Measurements from ENCODE around the gene NHERF2.

Gene NHERF2

GRCh38 chr16:2061526-2061925 lies 34.8 kb downstream of the NHERF2 start:
- peaks cover 53% of the 10 kb centered on the region for H3K36me3 ChIP-seq (ENCODE audit: control insufficient read depth, insufficient read depth, low read length)
- DNase-seq, result no peak
- no peaks in the 10 kb centered on the region for H3K4me1 ChIP-seq (ENCODE audit: control insufficient read depth, insufficient read depth, low read length, poor library complexity, severe bottlenecking)

DNA sequence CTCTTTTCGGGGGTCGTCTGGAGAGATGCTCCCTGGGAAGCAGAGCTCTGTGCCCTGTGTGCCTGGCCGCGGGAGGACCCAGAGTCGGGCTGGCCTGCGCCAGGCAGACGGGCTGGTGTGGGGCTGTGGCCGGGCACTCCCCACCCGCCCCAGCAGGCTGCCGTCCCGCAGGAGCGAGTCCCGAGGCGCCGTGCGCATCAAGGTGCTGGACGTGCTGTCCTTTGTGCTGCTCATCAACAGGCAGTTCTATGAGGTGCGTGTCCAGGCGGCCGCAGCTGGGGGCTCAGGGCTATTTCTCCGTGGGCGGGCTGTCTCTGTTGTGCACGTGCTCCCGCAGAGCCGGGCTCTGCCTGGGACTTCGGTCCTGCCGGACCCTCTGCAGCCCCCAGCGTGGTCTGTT lies 36.1 kb downstream of the NHERF2 start:
- H3K4me1 ChIP-seq (ENCODE audit: control insufficient read depth, insufficient read depth, low read length, poor library complexity, severe bottlenecking), result no peaks in the 10 kb centered on the region
- no peak overlapping the region for H3K27ac ChIP-seq (ENCODE audit: insufficient read depth, low read length, poor library complexity, severe bottlenecking)
- H3K27me3 ChIP-seq (replicated peaks; ENCODE audit: control insufficient read depth, insufficient read depth, low read length, poor library complexity, severe bottlenecking), result no peaks in the 10 kb centered on the region
- H3K36me3 ChIP-seq (ENCODE audit: control insufficient read depth, insufficient read depth, low read length), result peaks cover 44% of the 10 kb centered on the region
- H3K9me3 ChIP-seq (ENCODE audit: control insufficient read depth, low read length), result no peaks in the 10 kb centered on the region
- H3K4me3 ChIP-seq (ENCODE audit: insufficient read depth, low read depth, low read length, poor library complexity, severe bottlenecking), result no peak overlapping the region
- no peak for DNase-seq

More at GRCh38 chr16:2061526-2061925, 34.8 kb downstream of the NHERF2 start:
- no peaks in the 10 kb centered on the region for H3K27me3 ChIP-seq (replicated peaks; ENCODE audit: control insufficient read depth, insufficient read depth, low read length, poor library complexity, severe bottlenecking)
- no peaks in the 10 kb centered on the region for H3K9me3 ChIP-seq (ENCODE audit: control insufficient read depth, low read length)
- no peak overlapping the region for H3K4me3 ChIP-seq (ENCODE audit: insufficient read depth, low read depth, low read length, poor library complexity, severe bottlenecking)
- H3K27ac ChIP-seq (ENCODE audit: insufficient read depth, low read length, poor library complexity, severe bottlenecking), result no peak overlapping the region

- H3K36me3 ChIP-seq (ENCODE audit: control insufficient read depth, insufficient read depth, low read length), result peaks cover 37% of the 10 kb centered on the region
- H3K9me3 ChIP-seq (ENCODE audit: control insufficient read depth, low read length), result no peaks in the 10 kb centered on the region
- H3K27ac ChIP-seq (ENCODE audit: insufficient read depth, low read length, poor library complexity, severe bottlenecking), result no peak overlapping the region
- no peaks in the 10 kb centered on the region for H3K4me1 ChIP-seq (ENCODE audit: control insufficient read depth, insufficient read depth, low read length, poor library complexity, severe bottlenecking)
- no peaks in the 10 kb centered on the region for H3K27me3 ChIP-seq (replicated peaks; ENCODE audit: control insufficient read depth, insufficient read depth, low read length, poor library complexity, severe bottlenecking)
- no peak for DNase-seq
- no peak overlapping the region for H3K4me3 ChIP-seq (ENCODE audit: insufficient read depth, low read depth, low read length, poor library complexity, severe bottlenecking)
Observed at GRCh38 chr16:2063861-2064260, 37.2 kb downstream of the NHERF2 start.

DNA sequence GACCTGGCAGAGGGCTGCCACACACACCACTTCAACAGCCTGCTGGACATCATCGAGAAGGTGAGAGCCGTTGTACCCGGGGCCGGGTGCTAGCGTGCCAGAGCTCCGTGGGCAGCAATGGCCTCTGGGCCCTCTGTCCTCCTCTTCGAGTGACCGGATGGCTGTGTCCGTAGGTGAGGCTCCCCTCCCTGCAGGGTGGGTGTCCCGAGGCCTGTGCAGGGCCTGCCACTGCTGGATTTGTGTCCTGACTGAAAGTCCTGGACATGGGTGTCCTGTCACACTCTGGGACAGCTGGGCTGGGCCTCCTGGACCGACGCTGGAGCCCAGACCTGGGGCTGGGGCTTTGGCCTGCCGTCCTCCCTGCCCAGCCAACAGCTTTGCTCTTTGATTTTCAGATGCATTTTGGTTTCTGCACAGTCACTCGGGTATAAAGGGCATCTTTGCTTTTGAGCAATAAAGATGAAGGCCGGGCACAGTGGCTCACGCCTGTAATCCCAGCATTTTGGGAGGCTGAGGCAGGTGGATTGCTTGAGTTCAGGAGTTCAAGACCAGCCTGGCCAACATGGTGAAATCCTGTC lies 37.8 kb downstream of the NHERF2 start:
- no peaks in the 10 kb centered on the region for H3K9me3 ChIP-seq (ENCODE audit: control insufficient read depth, low read length)
- peaks cover 39% of the 10 kb centered on the region for H3K36me3 ChIP-seq (ENCODE audit: control insufficient read depth, insufficient read depth, low read length)
- no peaks in the 10 kb centered on the region for H3K27me3 ChIP-seq (replicated peaks; ENCODE audit: control insufficient read depth, insufficient read depth, low read length, poor library complexity, severe bottlenecking)
- H3K27ac ChIP-seq (ENCODE audit: insufficient read depth, low read length, poor library complexity, severe bottlenecking), result no peak overlapping the region
- no peak overlapping the region for H3K4me3 ChIP-seq (ENCODE audit: insufficient read depth, low read depth, low read length, poor library complexity, severe bottlenecking)
- no peaks in the 10 kb centered on the region for H3K4me1 ChIP-seq (ENCODE audit: control insufficient read depth, insufficient read depth, low read length, poor library complexity, severe bottlenecking)
- DNase-seq, result no peak

DNA sequence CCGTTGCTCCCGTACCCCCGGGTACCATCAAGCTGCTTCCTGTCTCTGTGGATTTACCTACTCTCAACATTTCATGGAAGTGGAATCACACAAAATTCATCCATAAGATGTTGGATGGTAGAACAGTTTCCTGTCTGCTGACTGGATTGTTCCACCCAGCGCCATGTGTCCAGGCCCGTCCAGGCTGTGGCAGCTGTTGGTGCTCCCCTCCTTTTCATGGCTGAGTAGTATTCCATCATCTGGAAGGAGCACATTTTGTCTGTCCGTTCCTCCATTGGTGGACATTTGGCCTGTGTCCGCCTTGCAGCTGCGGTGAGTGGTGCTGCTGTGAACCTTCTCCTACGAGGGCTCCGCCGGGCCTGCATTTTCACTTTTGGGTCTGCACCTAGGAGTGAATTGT lies 39.4 kb downstream of the NHERF2 start:
- Histone ChIP-seq H3K27me3 (replicated peaks; ENCODE audit: control insufficient read depth, insufficient read depth, low read length, poor library complexity, severe bottlenecking) (no peaks in the 10 kb centered on the region), H3K36me3 (ENCODE audit: control insufficient read depth, insufficient read depth, low read length) (peaks cover 40% of the 10 kb centered on the region)

DNA sequence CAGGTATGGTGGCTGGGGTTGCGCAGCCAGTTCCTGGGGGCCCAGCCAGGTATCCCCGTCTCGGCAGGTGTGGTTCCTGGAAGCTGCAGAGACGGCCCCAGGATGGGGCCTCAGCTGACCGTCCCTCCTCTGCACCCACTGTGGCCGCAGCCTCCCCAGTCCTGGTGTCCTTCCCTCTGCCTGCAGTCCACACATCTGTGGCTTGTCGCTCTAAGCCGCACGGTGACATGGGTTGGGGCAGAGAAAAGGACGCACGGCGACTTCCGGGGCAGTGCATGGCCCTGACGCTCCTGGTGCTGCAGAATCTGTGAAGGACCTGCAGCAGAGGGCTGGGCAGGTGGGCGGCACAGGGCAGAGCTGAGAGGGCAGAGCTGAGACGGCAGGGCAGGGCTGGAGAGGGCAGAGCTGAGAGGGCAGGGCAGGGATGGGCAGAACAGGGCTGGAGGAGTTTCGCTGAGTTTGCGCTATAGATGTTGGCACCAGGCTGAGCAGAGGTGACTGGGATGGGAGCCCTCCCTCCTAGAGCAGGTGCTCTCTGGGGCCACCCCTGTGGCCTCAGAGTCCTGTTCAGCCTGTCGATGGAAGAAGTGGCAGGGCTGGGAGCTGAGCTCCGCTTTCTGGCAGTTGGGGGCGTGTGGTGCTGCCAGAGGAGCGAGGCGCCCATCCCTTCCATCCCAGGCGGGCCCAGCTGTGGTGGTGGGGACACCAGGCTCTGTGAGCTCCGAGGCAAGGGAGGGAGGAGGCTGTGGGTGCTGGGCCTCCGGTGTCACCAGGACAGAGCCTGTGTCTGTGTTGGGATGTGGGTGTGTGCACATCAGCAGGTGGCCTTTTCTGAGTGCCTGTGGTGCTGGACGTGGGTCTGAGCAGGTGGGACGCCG lies 44.1 kb downstream of the NHERF2 start:
- DNase-seq, result no peak
- Histone ChIP-seq H3K9me3 (ENCODE audit: control insufficient read depth, low read length) (no peaks in the 10 kb centered on the region), H3K36me3 (ENCODE audit: control insufficient read depth, insufficient read depth, low read length) (peaks cover 44% of the 10 kb centered on the region), H3K27ac (ENCODE audit: insufficient read depth, low read length, poor library complexity, severe bottlenecking) (no peak overlapping the region), H3K27me3 (replicated peaks; ENCODE audit: control insufficient read depth, insufficient read depth, low read length, poor library complexity, severe bottlenecking) (no peaks in the 10 kb centered on the region), H3K4me3 (ENCODE audit: insufficient read depth, low read depth, low read length, poor library complexity, severe bottlenecking) (no peak overlapping the region), H3K4me1 (ENCODE audit: control insufficient read depth, insufficient read depth, low read length, poor library complexity, severe bottlenecking) (no peaks in the 10 kb centered on the region)

More for the DNA sequence above, 39.4 kb downstream of the NHERF2 start:
- no peaks in the 10 kb centered on the region for H3K4me1 ChIP-seq (ENCODE audit: control insufficient read depth, insufficient read depth, low read length, poor library complexity, severe bottlenecking)
- no peak overlapping the region for H3K4me3 ChIP-seq (ENCODE audit: insufficient read depth, low read depth, low read length, poor library complexity, severe bottlenecking)
- H3K27ac ChIP-seq (ENCODE audit: insufficient read depth, low read length, poor library complexity, severe bottlenecking), result no peak overlapping the region
- DNase-seq, result no peak
- no peaks in the 10 kb centered on the region for H3K9me3 ChIP-seq (ENCODE audit: control insufficient read depth, low read length)

- H3K27ac ChIP-seq (ENCODE audit: insufficient read depth, low read length, poor library complexity, severe bottlenecking), result no peak overlapping the region
- no peaks in the 10 kb centered on the region for H3K27me3 ChIP-seq (replicated peaks; ENCODE audit: control insufficient read depth, insufficient read depth, low read length, poor library complexity, severe bottlenecking)
- H3K4me3 ChIP-seq (ENCODE audit: insufficient read depth, low read depth, low read length, poor library complexity, severe bottlenecking), result no peak overlapping the region
- no peaks in the 10 kb centered on the region for H3K9me3 ChIP-seq (ENCODE audit: control insufficient read depth, low read length)
- no peaks in the 10 kb centered on the region for H3K4me1 ChIP-seq (ENCODE audit: control insufficient read depth, insufficient read depth, low read length, poor library complexity, severe bottlenecking)
- DNase-seq, result no peak
- peaks cover 41% of the 10 kb centered on the region for H3K36me3 ChIP-seq (ENCODE audit: control insufficient read depth, insufficient read depth, low read length)
Observed at GRCh38 chr16:2071454-2072202, 44.9 kb downstream of the NHERF2 start.

DNA sequence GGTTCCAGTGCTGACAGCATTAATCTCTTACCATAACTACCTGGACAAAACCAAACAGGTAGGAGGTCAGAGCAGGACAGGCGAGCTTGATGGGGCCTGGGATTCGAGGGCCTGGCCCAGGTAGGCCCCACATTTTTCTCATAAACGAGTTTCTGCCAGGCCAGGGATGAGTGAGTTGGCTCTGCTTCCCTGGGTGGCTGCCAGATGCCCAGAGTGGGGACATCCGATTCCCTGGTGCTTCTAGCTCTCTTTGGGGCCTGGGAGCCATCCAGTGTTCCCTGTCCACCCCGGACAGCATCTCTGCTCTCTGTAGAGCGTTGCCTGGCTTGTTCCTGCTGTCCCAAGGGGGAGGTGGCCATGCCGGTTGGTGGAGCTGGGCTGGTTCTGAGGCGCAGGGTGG lies 46.2 kb downstream of the NHERF2 start:
- Histone ChIP-seq H3K4me1 (ENCODE audit: control insufficient read depth, insufficient read depth, low read length, poor library complexity, severe bottlenecking) (no peaks in the 10 kb centered on the region), H3K36me3 (ENCODE audit: control insufficient read depth, insufficient read depth, low read length) (peaks cover 45% of the 10 kb centered on the region), H3K27me3 (replicated peaks; ENCODE audit: control insufficient read depth, insufficient read depth, low read length, poor library complexity, severe bottlenecking) (no peaks in the 10 kb centered on the region), H3K4me3 (ENCODE audit: insufficient read depth, low read depth, low read length, poor library complexity, severe bottlenecking) (no peak overlapping the region), H3K27ac (ENCODE audit: insufficient read depth, low read length, poor library complexity, severe bottlenecking) (no peak overlapping the region), H3K9me3 (ENCODE audit: control insufficient read depth, low read length) (no peaks in the 10 kb centered on the region)
- no peak for DNase-seq

DNA sequence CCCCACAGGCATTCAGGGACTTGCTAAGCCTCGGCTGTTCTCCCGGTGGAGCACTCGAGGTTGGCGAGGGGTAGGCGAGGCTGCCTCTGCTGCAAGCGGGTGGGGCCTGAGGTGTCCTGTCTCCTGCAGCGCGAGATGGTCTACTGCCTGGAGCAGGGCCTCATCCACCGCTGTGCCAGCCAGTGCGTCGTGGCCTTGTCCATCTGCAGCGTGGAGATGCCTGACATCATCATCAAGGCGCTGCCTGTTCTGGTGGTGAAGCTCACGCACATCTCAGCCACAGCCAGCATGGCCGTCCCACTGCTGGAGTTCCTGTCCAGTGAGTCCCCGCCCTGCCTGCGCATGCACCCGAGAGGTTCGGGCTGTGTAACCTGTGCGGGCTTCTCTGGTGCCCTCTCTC lies 47.4 kb downstream of the NHERF2 start:
- no peaks in the 10 kb centered on the region for H3K9me3 ChIP-seq (ENCODE audit: control insufficient read depth, low read length)
- peaks cover 49% of the 10 kb centered on the region for H3K36me3 ChIP-seq (ENCODE audit: control insufficient read depth, insufficient read depth, low read length)
- no peak overlapping the region for H3K27ac ChIP-seq (ENCODE audit: insufficient read depth, low read length, poor library complexity, severe bottlenecking)
- no peaks in the 10 kb centered on the region for H3K27me3 ChIP-seq (replicated peaks; ENCODE audit: control insufficient read depth, insufficient read depth, low read length, poor library complexity, severe bottlenecking)
- no peaks in the 10 kb centered on the region for H3K4me1 ChIP-seq (ENCODE audit: control insufficient read depth, insufficient read depth, low read length, poor library complexity, severe bottlenecking)
- DNase-seq, result no peak
- no peak overlapping the region for H3K4me3 ChIP-seq (ENCODE audit: insufficient read depth, low read depth, low read length, poor library complexity, severe bottlenecking)

GRCh38 chr16:2075631-2076030 lies 48.9 kb downstream of the NHERF2 start:
- H3K9me3 ChIP-seq (ENCODE audit: control insufficient read depth, low read length), result no peaks in the 10 kb centered on the region
- H3K4me3 ChIP-seq (ENCODE audit: insufficient read depth, low read depth, low read length, poor library complexity, severe bottlenecking), result no peak overlapping the region
- peaks cover 55% of the 10 kb centered on the region for H3K36me3 ChIP-seq (ENCODE audit: control insufficient read depth, insufficient read depth, low read length)

More at GRCh38 chr16:2075631-2076030, 48.9 kb downstream of the NHERF2 start:
- Histone ChIP-seq H3K4me1 (ENCODE audit: control insufficient read depth, insufficient read depth, low read length, poor library complexity, severe bottlenecking) (no peaks in the 10 kb centered on the region), H3K27ac (ENCODE audit: insufficient read depth, low read length, poor library complexity, severe bottlenecking) (no peak overlapping the region), H3K27me3 (replicated peaks; ENCODE audit: control insufficient read depth, insufficient read depth, low read length, poor library complexity, severe bottlenecking) (no peaks in the 10 kb centered on the region)
- no peak for DNase-seq
